K562 (cell line): ENCODE measurements around the gene CAMK2A. TPM values are rescaled to one million over a fixed set of nuclear protein-coding genes. Genes with fewer than 3 reads are reported as not detected.

Experiments
- ATAC-seq: fragments of 200-7000 bp; cut with Tn5 transposase; 3 replicates; pipeline ENCODE4 v1.9.1; 2020; ENCODE audit warnings: moderate library complexity
- BruUV-seq: library from RNA; stranded (reverse); fragments of 400-500 nt; replicated peaks from 2 replicates; lab custom pipeline; 2021; lab: Mats Ljungman, UMichigan
- CTCF ChIA-PET: fragments of 300-600 bp; formaldehyde crosslinking; extraction: SDS; loops from one replicate; lab custom pipeline; 2021; ENCODE audit warnings: low intra/inter-chr PET ratio; lab: Yijun Ruan, JAX
- POLR2A ChIA-PET: fragments of 300-600, 350-650 bp; sonication (Branson Sonifier 250); formaldehyde crosslinking; extraction: SDS; loops from one replicate; lab custom pipeline; 2021; ENCODE audit warnings: antibody characterized with exemption, inconsistent platforms; lab: Yijun Ruan, JAX
- DNase-seq, 4 experiments: peaks; one replicate each; pipeline versions ENCODE4 v3.0.0 to v3.0.0-alpha.2; 2011 to 2018; ENCODE audit warnings: low spot score in 3 of 4, mixed read lengths in 3 of 4; ENCODE audit errors: extremely low read depth in 1 of 4
- FAIRE-seq: peaks from 2 replicates; lab custom pipeline; 2011; peaks lifted over from hg19 to GRCh38; lab: Jason Lieb, UNC
- H2AFZ ChIP-seq: 2 replicates; pipeline ENCODE4 v1.6.0; 2011; ENCODE audit warnings: low read depth, low read length, control low read depth, inconsistent platforms
- H3K27ac ChIP-seq: fragments of 200-600 bp; 3 replicates; pipeline ENCODE4 v1.8.0; 2011; ENCODE audit warnings: low read depth, mild to moderate bottlenecking, control low read depth, inconsistent platforms, low read length, moderate library complexity, mixed read lengths; ENCODE audit errors: extremely low read depth
- H3K27me3 ChIP-seq, 2 experiments: fragments of 300-600 bp in 1 of 2; 2 replicates in 1 of 2; 3 replicates in 1 of 2; pipeline versions ENCODE4 v1.6.0 to v1.8.0; 2011; ENCODE audit warnings: inconsistent platforms in 2 of 2, low read length in 2 of 2, mild to moderate bottlenecking in 1 of 2, mixed read lengths in 1 of 2, moderate library complexity in 1 of 2; ENCODE audit not compliant: control insufficient read depth in 2 of 2, insufficient read depth in 2 of 2
- H3K36me3 ChIP-seq: fragments of 300-600 bp; 3 replicates; pipeline ENCODE4 v1.8.0; 2011; ENCODE audit warnings: mild to moderate bottlenecking, low read length, inconsistent platforms; ENCODE audit not compliant: control insufficient read depth, insufficient read depth
- H3K4me1 ChIP-seq, 2 experiments: fragments of 200-600 bp in 1 of 2; replicated peaks in 1 of 2; 2 replicates in 1 of 2; 3 replicates in 1 of 2; pipeline versions ENCODE4 v1.5.1 to v1.8.0; 2011; ENCODE audit warnings: inconsistent platforms in 2 of 2, low read length in 2 of 2, mild to moderate bottlenecking in 1 of 2, mixed read lengths in 1 of 2, moderate library complexity in 1 of 2; ENCODE audit not compliant: control insufficient read depth in 2 of 2, insufficient read depth in 2 of 2
- H3K4me2 ChIP-seq: 2 replicates; pipeline ENCODE4 v1.6.1; 2011; ENCODE audit warnings: low read length, control low read depth, inconsistent platforms, mixed read lengths; ENCODE audit not compliant: insufficient read depth
- H3K4me3 ChIP-seq: fragments of 200-600 bp; sonication (generic), shearing (Covaris generic); 2 replicates; pipeline ENCODE4 v1.5.1; 2016; ENCODE audit warnings: control low read depth, inconsistent platforms
- H3K79me2 ChIP-seq: fragments of 200-600 bp; 3 replicates; pipeline ENCODE4 v1.8.0; 2011; ENCODE audit warnings: low read length, inconsistent platforms; ENCODE audit not compliant: control insufficient read depth, insufficient read depth
- H3K9ac ChIP-seq, 2 experiments: 2 replicates each; pipeline versions ENCODE4 v1.6.0 to v1.6.1; 2011; ENCODE audit warnings: low read depth in 2 of 2, low read length in 2 of 2, control low read depth in 1 of 2, inconsistent platforms in 1 of 2, mild to moderate bottlenecking in 1 of 2, mixed read lengths in 1 of 2; ENCODE audit not compliant: insufficient read depth in 1 of 2
- H3K9me1 ChIP-seq: one replicate; pipeline ENCODE4 v1.6.0; 2011; ENCODE audit warnings: inconsistent platforms, mild to moderate bottlenecking, low read length, moderate library complexity; ENCODE audit not compliant: control insufficient read depth, insufficient read depth
- H3K9me3 ChIP-seq: replicated peaks from 2 replicates; pipeline ENCODE4 v1.5.1; 2011; ENCODE audit warnings: low read depth, low read length, inconsistent platforms; ENCODE audit not compliant: control insufficient read depth, insufficient read depth
- H4K20me1 ChIP-seq: replicated peaks from 2 replicates; pipeline ENCODE4 v1.6.1; 2011; ENCODE audit warnings: low read length, inconsistent platforms, mixed read lengths; ENCODE audit not compliant: control insufficient read depth, insufficient read depth
- BMI1 ChIP-seq: fragments of 150-350 bp; IDR thresholded peaks from 2 replicates; pipeline ENCODE4 v1.6.1; 2014; ENCODE audit warnings: low read length
- CSDE1 ChIP-seq, 2 experiments: fragments of 450-650 bp; IDR thresholded peaks; 2 replicates each; pipeline ENCODE4 v1.6.1; 2016; ENCODE audit warnings: mild to moderate bottlenecking in 1 of 2
- ERF ChIP-seq: fragments of 450-650 bp; formaldehyde crosslinking; IDR thresholded peaks from 2 replicates; pipeline ENCODE4 v1.4.0; 2020; ENCODE audit warnings: mild to moderate bottlenecking, mixed read lengths
- MAFK ChIP-seq: IDR thresholded peaks from 2 replicates; pipeline ENCODE4 v1.6.1; 2011; ENCODE audit warnings: low read length, improper control_type of control experiment
- MTA3 ChIP-seq: fragments of 450-650 bp; formaldehyde crosslinking; IDR thresholded peaks from 2 replicates; pipeline ENCODE4 v1.6.1; 2017; ENCODE audit warnings: mild to moderate bottlenecking, borderline replicate concordance
- OTX1 ChIP-seq: fragments of 450-650 bp; formaldehyde crosslinking; IDR thresholded peaks from 2 replicates; pipeline ENCODE4 v1.4.0; 2022; ENCODE audit warnings: mild to moderate bottlenecking
- PML ChIP-seq: IDR thresholded peaks from 2 replicates; pipeline ENCODE4 v1.6.1; 2012; ENCODE audit warnings: low read length, inconsistent platforms
- POLR2AphosphoS5 ChIP-seq: IDR thresholded peaks from 2 replicates; pipeline ENCODE4 v1.6.1; 2011; ENCODE audit warnings: mild to moderate bottlenecking, low read depth, low read length, moderate library complexity; ENCODE audit not compliant: control insufficient read depth, insufficient read depth
- SIRT6 ChIP-seq: IDR thresholded peaks from one replicate; pipeline ENCODE4 v1.6.1; 2012; ENCODE audit warnings: low read depth, mild to moderate bottlenecking, control low read depth, inconsistent platforms, low read length, moderate library complexity
- SNRNP70 ChIP-seq: fragments of 200-400 bp; formaldehyde crosslinking; optimal IDR thresholded peaks from 2 replicates; pipeline ENCODE3; 2017; ENCODE audit warnings: low read depth, low read length
- SUPT5H ChIP-seq: fragments of 450-650 bp; IDR thresholded peaks from 2 replicates; pipeline ENCODE4 v1.6.1; 2016
- ZNF41 ChIP-seq: fragments of 250-450 bp; sonication (Bioruptor Pico); conservative IDR thresholded peaks from 2 replicates; pipeline ENCODE4 v1.4.0; 2020; ENCODE audit warnings: mild to moderate bottlenecking
- WGBS: fragments of 100-300 bp; shearing (Covaris generic); methylation state at CpG from one replicate; pipeline ENCODE4 v1.1.6; 2016; ENCODE audit warnings: low coverage, mixed read lengths; ENCODE audit not compliant: insufficient coverage; ENCODE audit errors: missing lambda C conversion rate; 5-methylcytosine and 5-hydroxymethylcytosine counted together
- in situ Hi-C: fragments of 300-500 bp; cut with MboI; formaldehyde crosslinking; loops from 4 replicates; pipeline ENCODE4 v1.15.0; 2018; ENCODE audit warnings: inconsistent platforms, mixed read lengths
- intact Hi-C: fragments of 100-400 bp; cut with micrococcal nuclease; formaldehyde crosslinking; loops from 2 replicates; pipeline ENCODE4 v1.14.2; 2022
- polyA plus RNA-seq, 8 experiments: library from polyadenylated mRNA; depleted of rRNA in 4 of 8; stranded (reverse) in 5 of 8; unstranded in 3 of 8; fragments of >200 nt; fragmentation: Nextera tagmentation in 2 of 8; fragmentation: Illumina TruSeq in 1 of 8; extraction: Ambion mirVana in 2 of 8; extraction: Trizol in 1 of 8; gene quantifications; 2 replicates each; pipeline versions ENCODE4 v1.2.1 to v1.2.3, GENCODE V29; 2011 to 2014; ENCODE audit warnings: inconsistent platforms in 1 of 8, missing spikeins in 1 of 8
- total RNA-seq, 7 experiments: library from RNA; depleted of rRNA in 6 of 7; stranded (reverse); fragments of >200 nt in 6 of 7; fragmentation: Illumina TruSeq in 2 of 7; extraction: Trizol in 2 of 7; gene quantifications; 2 replicates each; pipeline versions ENCODE4 v1.2.1 to v1.2.3, GENCODE V29; 2011 to 2021; ENCODE audit warnings: low replicate concordance in 1 of 7
- TF ChIP-seq, protein P1 (sequence below), 2 experiments: fragments of 200-800 bp in 1 of 2; sonication (Bioruptor generic) in 1 of 2; sonication (generic) in 1 of 2; formaldehyde crosslinking in 1 of 2; IDR thresholded peaks in 1 of 2; conservative IDR thresholded peaks in 1 of 2; 2 replicates each; pipeline versions ENCODE4 v1.5.0 to v1.6.1; 2016 to 2020; ENCODE audit warnings: missing compliant biosample characterization in 1 of 2, missing genetic modification characterization in 1 of 2, missing genetic modification reagents in 1 of 2
- TF ChIP-seq, protein P2 (sequence below), 2 experiments: fragments of 450-650 bp; IDR thresholded peaks; 2 replicates each; pipeline ENCODE4 v1.6.1; 2018; ENCODE audit warnings: mild to moderate bottlenecking in 2 of 2, low read depth in 1 of 2; ENCODE audit not compliant: partially characterized antibody in 2 of 2
- TF ChIP-seq, protein P3 (sequence below): fragments of 250-450 bp; sonication (Bioruptor Pico); IDR thresholded peaks from 2 replicates; pipeline ENCODE4 v1.4.0; 2020; ENCODE audit warnings: mild to moderate bottlenecking, moderate library complexity, borderline replicate concordance

CAMK2A gene
- total and polyA plus RNA-seq, 9 of the 15 experiments (the other 6 are each of a cell fraction or from before 2014, with no cell fraction given) = 0.01 to 0.18 (median 0.04) TPM; not detected in 6

DNA sequence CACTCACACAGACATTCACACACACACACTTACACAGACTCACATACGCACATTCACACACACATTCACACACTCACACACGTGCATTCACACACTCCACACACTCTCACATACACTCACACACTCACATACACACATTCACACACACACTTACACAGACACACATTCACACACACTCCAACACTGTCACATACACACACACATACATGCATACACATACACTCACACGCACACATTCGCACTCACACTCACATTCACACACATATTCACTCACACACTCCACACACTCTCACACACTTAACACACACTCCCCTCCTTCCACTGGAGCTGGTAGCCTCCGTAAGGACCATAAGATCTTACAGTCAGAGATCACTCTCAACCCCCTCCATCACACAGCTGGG, 26.2 kb downstream of the CAMK2A start:
- no peak for DNase-seq
- intact Hi-C loops (no loop called here), in situ Hi-C loops (no loop called here)
- H3K9me1 ChIP-seq = peaks cover 3% of the 10 kb centered on the region
- POLR2A ChIA-PET = no interaction called here
- H4K20me1 ChIP-seq = no peaks in the 10 kb centered on the region
- H3K36me3 ChIP-seq = no peaks in the 10 kb centered on the region
- peaks cover 23 to 46% of the 10 kb centered on the region in 2 experiments for H3K27me3 ChIP-seq
- no peak overlapping the region for H3K4me2 ChIP-seq
- H3K79me2 ChIP-seq = no peaks in the 10 kb centered on the region
- CTCF ChIA-PET = no interaction called here
- no TSS peak for BruUV-seq
- 34% methylated on average over 5 of the region's 5 CpGs for WGBS
- FAIRE-seq = peak; percentile 11
- no peak overlapping the region for H3K4me3 ChIP-seq
- H2AFZ ChIP-seq = no peak overlapping the region
- ATAC-seq = no peak
- no peaks in the 10 kb centered on the region for H3K9me3 ChIP-seq
- no peak overlapping the region for H3K27ac ChIP-seq
- peaks cover 0 to 8% of the 10 kb centered on the region in 2 experiments; a peak in 2 of 5 replicates for H3K4me1 ChIP-seq
- H3K9ac ChIP-seq = 0 out of 4 replicates have a peak overlapping the region, but pooled peaks of 1 of the 2 experiments have one; percentile 7
- TF ChIP-seq ZNF41 = no peak
- no peak for TF ChIP-seq MAFK
- TF ChIP-seq SIRT6 = no peak
- TF ChIP-seq, protein P1, sequence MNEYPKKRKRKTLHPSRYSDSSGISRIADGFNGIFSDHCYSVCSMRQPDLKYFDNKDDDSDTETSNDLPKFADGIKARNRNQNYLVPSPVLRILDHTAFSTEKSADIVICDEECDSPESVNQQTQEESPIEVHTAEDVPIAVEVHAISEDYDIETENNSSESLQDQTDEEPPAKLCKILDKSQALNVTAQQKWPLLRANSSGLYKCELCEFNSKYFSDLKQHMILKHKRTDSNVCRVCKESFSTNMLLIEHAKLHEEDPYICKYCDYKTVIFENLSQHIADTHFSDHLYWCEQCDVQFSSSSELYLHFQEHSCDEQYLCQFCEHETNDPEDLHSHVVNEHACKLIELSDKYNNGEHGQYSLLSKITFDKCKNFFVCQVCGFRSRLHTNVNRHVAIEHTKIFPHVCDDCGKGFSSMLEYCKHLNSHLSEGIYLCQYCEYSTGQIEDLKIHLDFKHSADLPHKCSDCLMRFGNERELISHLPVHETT (CRISPR knock-in tag; conservative IDR thresholded peaks at IDR 0.05 in 1 of 2, IDR thresholded peaks at IDR 0.05 in 1 of 2) = no peak
- TF ChIP-seq, protein P2, sequence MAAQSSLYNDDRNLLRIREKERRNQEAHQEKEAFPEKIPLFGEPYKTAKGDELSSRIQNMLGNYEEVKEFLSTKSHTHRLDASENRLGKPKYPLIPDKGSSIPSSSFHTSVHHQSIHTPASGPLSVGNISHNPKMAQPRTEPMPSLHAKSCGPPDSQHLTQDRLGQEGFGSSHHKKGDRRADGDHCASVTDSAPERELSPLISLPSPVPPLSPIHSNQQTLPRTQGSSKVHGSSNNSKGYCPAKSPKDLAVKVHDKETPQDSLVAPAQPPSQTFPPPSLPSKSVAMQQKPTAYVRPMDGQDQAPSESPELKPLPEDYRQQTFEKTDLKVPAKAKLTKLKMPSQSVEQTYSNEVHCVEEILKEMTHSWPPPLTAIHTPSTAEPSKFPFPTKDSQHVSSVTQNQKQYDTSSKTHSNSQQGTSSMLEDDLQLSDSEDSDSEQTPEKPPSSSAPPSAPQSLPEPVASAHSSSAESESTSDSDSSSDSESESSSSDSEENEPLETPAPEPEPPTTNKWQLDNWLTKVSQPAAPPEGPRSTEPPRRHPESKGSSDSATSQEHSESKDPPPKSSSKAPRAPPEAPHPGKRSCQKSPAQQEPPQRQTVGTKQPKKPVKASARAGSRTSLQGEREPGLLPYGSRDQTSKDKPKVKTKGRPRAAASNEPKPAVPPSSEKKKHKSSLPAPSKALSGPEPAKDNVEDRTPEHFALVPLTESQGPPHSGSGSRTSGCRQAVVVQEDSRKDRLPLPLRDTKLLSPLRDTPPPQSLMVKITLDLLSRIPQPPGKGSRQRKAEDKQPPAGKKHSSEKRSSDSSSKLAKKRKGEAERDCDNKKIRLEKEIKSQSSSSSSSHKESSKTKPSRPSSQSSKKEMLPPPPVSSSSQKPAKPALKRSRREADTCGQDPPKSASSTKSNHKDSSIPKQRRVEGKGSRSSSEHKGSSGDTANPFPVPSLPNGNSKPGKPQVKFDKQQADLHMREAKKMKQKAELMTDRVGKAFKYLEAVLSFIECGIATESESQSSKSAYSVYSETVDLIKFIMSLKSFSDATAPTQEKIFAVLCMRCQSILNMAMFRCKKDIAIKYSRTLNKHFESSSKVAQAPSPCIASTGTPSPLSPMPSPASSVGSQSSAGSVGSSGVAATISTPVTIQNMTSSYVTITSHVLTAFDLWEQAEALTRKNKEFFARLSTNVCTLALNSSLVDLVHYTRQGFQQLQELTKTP (IDR thresholded peaks at IDR 0.05; ENCODE audit: low read depth in 1 of 2, partially characterized antibody in 2 of 2) = no peak
- no peak for TF ChIP-seq ERF (CRISPR knock-in tag)
- no peak for TF ChIP-seq CSDE1 (IDR thresholded peaks at IDR 0.05)
- no peak for TF ChIP-seq POLR2AphosphoS5
- no peak for TF ChIP-seq SNRNP70
- no peak for TF ChIP-seq SUPT5H
- no peak for TF ChIP-seq BMI1
- TF ChIP-seq MTA3 = no peak
- peak; percentile 13; the same call in 1 of the 2 replicates for TF ChIP-seq OTX1 (CRISPR knock-in tag)
- TF ChIP-seq, protein P3, sequence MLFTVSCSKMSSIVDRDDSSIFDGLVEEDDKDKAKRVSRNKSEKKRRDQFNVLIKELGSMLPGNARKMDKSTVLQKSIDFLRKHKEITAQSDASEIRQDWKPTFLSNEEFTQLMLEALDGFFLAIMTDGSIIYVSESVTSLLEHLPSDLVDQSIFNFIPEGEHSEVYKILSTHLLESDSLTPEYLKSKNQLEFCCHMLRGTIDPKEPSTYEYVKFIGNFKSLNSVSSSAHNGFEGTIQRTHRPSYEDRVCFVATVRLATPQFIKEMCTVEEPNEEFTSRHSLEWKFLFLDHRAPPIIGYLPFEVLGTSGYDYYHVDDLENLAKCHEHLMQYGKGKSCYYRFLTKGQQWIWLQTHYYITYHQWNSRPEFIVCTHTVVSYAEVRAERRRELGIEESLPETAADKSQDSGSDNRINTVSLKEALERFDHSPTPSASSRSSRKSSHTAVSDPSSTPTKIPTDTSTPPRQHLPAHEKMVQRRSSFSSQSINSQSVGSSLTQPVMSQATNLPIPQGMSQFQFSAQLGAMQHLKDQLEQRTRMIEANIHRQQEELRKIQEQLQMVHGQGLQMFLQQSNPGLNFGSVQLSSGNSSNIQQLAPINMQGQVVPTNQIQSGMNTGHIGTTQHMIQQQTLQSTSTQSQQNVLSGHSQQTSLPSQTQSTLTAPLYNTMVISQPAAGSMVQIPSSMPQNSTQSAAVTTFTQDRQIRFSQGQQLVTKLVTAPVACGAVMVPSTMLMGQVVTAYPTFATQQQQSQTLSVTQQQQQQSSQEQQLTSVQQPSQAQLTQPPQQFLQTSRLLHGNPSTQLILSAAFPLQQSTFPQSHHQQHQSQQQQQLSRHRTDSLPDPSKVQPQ (CRISPR knock-in tag) = no peak
- TF ChIP-seq PML = no peak
